Activated CD4-positive, alpha-beta T cell treated with anti-CD3 and anti-CD28 coated beads, Interleukin-2, amount 50 U/mL, for 1 hour (primary cell): ENCODE measurements around the gene GLDC.

Experiments
- DNase-seq: peaks from one replicate; pipeline ENCODE4 v3.0.0-alpha.2; 2020

Gene GLDC

GRCh38 chr9:6489099-6489498, 156.4 kb downstream of the GLDC start:
- no peak for DNase-seq

GRCh38 chr9:6488395-6488794, 157.1 kb downstream of the GLDC start:
- DNase-seq = no peak

- DNase-seq = no peak
Observed at GRCh38 chr9:6484210-6484609, 161.3 kb downstream of the GLDC start.
